Epithelial cell of prostate (primary cell): ENCODE results near the gene UGT1A8.

Experiments used
- DNase-seq: peaks from one replicate; pipeline ENCODE4 v3.0.0-alpha.2; 2011; ENCODE audit warnings: low read depth, low spot score
- H3K27ac ChIP-seq: fragments of 450-650 bp; 2 replicates; pipeline ENCODE4 v1.5.1; 2017; ENCODE audit warnings: mild to moderate bottlenecking

UGT1A8 gene

DNA sequence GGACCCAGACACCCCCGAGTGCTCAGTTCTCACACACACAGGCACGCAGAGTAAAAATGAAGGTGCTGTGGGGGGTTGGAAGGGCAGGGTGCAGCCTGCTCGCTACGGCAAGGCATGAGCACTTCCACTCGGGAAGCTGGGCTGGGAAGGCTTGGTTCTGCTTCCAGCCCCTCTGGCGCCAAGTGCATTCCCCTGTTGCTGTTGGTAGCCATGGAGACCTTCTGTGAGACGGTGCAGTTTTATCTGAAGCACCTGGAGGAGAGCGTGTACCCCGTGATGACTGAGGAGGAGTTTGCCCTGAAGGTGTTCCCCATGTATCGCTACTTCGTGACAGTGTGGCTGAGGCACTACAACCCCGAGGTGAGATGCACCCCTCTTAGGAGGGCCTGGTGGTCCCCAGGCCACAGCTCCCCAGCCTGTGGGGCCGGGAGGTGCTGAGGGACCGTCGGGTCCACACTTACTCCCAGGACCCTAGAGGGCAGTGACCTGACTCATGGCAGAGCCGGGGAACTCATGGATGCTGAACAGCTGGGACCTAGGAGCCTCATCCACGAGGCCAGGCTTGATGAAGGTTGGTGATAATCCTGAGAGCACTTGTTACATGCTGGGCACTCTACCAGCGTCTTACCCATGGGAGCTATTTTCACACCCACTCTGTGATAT, 176.2 kb downstream of the UGT1A8 start:
- H3K27ac ChIP-seq, result no peak overlapping the region
- no peak for DNase-seq

DNA sequence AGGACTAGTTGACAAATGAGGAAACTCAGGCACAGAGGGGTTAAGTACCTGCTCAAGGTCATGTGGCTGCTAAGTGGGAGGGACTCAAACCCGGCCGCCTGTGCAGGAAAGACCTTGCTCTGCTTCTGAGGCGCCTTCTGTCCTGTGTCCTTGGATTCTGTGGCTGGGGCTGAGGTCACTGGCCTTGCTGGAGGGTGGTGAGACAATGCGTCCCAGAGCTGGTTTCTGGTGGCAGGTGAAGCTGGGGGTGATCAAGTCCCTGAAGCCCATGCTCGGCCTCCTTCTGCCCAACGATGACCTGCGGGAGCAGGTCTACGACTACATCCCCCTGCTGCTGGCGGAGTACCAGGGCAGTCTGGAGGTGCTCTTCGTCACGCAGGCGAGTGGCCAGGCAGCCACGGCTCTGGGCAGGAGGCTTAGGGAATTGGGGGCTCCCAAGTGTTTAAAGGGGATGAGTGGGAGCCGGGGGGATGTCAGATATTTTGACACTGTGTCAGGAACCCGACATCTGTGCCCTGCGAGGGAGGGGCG, 176.8 kb downstream of the UGT1A8 start:
- DNase-seq, result no peak
- no peak overlapping the region for H3K27ac ChIP-seq

DNA sequence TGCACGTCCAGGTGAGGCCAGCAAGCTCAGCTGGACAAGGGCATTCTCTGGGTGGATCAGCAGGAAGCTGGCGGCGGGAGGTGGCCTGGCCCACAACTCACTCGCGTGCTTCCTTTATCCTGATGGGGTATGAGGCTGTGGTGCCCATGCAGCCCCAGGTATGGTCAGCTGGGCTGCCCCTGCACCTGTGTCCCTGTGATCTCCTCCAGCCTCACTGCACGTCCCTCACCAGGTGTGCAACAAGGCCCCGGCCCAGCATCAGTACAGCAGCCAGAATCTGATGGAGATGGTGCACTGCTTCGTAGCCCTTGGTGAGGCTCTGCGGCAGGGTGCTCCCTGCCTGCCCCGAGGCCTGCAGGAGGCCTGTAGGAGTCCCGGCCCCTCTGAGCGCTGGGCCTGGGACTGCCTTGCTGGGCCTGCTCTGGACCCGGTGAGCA, 178.3 kb downstream of the UGT1A8 start:
- no peak for DNase-seq
- no peak overlapping the region for H3K27ac ChIP-seq

DNA sequence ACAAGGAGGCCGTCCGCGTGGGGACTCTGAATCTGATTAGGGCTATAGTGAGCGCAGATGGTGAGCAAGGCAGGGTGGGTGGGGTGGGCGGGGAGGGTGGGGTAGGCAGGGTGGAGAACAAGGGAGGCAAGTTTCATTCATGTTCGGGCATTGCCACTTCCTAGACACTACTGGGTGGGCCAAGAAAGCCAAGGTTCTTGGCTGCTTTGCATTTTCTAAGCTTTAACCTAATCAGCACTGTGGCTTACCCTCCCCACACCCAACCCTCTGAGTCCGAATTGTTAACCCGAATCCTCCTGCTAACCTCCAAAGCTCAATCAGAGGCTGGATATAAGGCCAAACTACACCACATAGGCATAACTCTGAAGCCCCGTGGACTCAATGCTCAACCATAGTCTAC, 178.8 kb downstream of the UGT1A8 start:
- H3K27ac ChIP-seq, result no peak overlapping the region
- DNase-seq, result no peak

DNA sequence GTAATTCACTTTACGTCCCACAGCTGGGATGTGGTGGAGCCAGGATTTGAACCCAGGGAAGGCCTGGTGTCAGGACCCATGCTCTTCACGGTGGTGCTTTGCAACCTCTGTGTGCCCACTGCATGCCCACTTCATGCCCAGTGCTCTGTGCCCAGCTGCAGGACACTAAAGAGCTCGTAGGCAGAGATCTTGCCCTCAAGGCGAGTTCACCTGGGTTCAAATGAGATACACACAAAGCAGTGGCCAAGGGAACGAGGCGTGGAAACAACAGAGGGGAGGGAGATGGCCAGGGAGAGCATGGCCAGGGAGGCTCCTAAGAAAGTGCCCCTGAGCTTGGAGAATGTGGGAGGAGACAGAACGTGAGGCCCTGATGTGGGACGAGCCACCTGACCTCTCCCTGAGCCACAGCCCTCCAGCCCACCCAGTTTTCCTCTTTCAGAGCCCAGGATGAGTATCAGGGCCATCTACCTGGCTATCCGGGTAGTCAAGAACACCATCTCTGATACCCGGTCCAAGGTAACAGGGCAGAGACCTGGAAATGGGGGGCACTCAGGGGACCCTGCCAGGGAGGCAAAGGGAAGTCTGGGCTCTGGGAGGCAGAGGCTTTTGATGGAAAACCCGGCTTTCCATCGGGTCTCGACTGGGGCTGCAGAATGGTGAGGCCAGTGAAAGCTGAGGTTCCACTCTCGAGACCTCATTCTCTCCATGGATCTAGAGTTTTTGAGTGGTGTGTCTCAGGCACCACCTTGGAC, 181.1 kb downstream of the UGT1A8 start:
- no peak for DNase-seq
- no peak overlapping the region for H3K27ac ChIP-seq

DNA sequence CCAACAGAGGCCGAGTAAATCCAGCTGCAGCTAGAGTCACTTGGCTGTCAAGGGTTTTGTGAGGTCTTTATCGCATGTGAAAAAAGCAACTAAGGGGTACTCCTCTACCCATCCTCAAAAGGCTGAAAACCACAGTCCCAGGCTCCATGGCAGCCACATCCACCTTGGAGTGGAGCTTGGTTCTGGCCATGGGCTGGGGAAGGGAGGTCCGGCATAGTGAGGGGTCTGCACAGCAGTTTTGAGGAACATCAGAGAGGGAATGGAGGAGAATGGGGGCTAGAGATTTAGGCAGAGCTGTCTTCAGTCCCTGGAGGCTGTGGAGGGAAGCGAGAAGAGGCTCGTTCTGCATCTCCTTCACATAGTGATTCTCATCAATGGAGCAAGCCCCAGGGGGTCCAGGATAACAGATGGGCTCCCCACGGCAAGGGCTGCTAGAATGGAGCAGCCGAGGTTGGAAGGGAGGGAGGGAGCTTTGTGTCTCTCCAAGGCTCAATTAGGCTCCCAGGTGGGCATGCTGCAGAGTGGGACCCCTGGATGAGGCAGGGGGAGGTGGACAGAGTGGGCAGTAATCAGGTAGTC, 181.7 kb downstream of the UGT1A8 start:
- no peak overlapping the region for H3K27ac ChIP-seq
- DNase-seq, result no peak

DNA sequence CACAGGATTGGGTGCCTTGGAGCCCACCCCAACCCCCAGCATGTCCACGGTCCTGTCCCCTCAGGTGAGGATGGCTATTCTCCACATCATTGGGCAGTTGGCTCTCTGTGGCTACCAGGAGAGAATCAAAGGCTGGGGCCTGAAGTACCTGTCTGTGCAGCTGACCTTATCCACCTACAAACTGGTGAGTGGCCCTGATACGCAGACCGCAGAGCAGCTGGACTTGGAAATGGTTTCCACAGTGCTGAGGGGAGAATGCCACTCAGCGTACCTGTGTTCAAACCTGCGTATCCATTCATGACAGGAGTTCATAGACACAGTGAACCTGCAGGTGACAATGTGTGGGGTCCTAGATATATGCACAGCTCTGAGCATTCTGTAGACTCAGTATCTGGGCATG, 182.3 kb downstream of the UGT1A8 start:
- DNase-seq, result no peak

DNA sequence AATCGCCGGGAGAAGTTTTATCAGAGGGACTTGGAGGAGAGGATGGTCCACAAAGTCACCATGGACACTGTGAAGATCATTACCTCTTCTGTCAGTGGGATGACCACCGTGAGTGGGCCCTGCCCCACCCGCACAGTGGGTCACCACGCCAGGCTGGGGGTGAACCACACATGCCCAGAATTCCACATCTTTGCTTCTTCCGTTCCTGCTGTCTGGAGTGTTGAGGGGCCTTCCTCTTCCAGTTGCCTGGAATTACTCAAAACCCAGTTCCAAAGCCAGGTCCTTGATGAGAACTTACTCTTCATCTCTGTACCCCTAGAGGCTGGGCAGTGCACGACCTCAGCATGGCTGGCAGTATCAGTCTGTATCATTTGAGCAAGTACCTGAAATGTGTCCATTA, 182.8 kb downstream of the UGT1A8 start:
- no peak overlapping the region for H3K27ac ChIP-seq
- DNase-seq, result no peak

More for the DNA sequence above, 182.3 kb downstream of the UGT1A8 start:
- no peak overlapping the region for H3K27ac ChIP-seq

DNA sequence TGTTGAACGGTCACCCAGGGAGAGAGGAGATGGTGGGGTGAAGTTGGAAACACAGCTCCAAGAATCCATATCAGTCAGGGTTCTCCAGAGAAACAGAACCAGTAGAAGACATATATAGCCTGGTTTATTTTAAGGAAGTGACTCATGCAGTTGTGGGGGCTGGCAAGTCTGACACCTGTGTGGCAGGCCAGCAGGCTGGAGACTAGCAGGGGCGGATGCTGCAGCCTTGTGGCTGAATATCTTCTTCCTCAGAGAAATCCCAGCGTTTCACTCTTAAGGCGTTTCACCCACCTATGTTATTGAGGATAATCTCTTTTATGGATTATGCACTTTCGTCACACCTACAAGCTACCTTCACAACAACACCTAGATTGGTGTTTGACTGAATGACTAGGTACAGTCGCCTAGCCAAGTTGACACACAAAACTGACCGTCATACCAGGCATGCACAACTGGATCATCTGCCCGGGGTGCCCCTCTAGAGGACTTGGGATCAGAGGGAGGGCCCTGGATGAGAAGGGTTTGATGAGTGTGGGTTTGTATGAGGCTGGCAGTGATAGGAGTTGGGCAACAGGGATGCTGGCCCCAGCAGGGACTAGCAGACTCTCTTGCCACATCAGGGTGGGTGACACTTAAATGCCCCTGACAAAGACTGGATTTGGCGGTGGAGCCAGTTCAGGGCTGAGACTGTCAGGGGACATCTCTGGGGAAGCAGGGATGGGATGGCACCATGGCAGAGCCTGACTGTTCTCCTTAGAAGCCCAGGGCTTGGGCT, 184.1 kb downstream of the UGT1A8 start:
- DNase-seq, result no peak
- H3K27ac ChIP-seq, result no peak overlapping the region

DNA sequence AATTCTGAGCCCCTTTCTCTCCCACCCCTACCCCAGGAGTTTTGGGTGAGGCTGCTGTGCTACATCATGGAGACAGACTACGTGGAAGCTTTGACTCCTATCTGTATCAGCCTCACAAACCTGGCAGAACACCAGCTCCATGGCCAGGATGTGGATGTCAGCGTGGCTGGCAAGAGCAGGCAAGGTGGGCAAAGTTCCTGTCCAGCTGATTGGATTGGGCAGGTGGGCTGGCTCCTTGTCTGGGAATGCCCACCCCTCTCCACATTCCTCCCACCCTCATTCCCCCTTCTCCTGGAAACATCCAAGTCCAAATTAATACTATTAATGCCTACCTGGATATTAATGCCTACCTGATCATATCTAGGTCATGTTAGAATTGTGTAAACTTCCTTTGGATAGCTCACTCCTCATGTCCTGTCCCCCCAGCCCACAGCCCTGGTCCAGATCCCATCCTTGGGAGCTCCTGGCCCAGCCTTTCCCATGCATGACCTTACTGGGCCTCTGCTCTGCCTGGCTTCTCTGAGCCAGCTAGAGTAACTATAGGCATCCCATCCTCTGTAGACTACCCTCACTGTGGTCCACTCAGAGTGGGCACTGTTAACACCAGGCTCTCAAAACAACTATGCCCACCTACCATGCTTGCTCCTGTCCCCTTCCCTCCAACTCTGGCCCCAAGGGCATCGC, 184.8 kb downstream of the UGT1A8 start:
- H3K27ac ChIP-seq, result no peak overlapping the region
- no peak for DNase-seq

DNA sequence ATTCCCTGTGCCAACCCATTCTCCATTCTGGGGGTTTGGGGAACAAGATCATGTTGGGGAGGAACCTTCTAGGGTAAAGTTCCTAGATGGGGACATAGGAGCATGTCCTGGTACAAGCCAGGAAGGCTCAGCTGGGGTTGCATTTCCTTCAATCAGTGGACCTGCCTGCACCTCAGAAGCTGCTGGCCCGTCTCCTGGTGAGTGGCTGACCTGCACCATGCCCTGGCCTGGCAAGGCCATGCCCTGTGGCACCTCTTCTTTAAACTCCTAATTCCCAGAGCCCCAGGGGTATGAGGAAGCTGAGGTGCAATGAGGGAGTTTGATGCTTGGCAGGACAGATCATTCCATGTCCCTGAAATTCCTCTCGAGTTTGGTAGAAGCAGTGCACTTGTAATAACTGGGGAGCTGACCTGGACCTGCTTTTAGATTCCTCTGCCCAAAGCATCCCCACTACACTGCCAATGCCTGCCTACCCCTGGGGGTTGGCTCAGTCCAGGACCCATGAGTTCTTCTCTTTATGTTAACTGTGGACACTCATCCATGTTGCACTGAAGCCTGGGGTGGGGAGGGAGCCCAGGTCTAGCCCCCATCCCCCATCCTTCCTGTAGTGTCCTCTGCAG, 186.0 kb downstream of the UGT1A8 start:
- no peak for DNase-seq

DNA sequence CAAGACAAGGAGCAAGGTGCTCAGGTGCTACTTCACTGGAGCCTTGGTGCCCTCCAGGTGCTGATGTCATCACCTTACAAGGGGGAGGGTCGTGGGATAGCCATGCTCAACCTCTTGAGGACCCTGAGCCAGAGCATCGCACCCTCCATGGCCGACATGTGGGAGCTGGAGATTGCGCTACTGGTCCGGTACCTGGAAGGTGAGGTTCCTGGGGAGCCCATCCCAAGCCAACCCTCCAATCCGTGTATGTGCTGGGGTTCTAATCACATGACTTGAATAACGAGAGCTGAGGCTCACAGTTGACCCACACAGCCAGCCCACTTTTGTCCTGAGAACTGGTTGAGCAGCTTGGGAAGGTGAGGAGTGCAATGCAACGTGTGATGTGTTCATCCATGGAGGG, 186.6 kb downstream of the UGT1A8 start:
- no peak overlapping the region for H3K27ac ChIP-seq
- DNase-seq, result no peak

More for the DNA sequence above, 186.0 kb downstream of the UGT1A8 start:
- H3K27ac ChIP-seq, result no peak overlapping the region

DNA sequence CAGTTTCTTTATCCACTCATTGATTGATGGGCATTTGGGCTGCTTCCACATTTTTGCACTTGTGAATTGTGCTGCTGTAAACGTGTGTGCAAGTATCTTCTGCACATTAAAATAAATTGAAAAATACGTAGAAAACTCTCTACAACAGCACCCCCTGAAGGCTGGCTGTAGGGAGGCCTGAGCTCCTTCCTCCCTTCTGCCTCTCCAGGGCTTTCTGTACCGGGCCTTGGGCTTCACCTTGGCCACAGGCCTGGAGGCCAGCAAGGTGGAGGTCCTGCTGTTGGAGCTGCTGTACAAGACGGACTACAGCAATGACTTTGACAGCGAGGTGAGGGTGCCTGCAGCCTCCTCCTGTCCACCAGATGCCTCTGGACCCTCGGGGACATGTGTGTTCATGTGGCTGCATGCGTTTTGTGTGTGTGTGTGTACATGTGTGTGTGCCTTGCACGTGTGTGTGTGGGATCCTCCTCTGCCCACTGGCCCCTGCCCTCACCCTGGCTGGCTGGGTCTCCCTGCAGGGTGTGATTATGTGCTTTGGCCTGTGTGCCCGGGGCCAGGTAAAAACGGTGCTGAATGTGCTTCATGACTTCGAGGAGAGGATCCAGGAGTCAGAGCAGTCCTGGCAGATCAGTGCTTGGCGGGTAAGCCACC, 189.9 kb downstream of the UGT1A8 start:
- no peak overlapping the region for H3K27ac ChIP-seq
- DNase-seq, result no peak

DNA sequence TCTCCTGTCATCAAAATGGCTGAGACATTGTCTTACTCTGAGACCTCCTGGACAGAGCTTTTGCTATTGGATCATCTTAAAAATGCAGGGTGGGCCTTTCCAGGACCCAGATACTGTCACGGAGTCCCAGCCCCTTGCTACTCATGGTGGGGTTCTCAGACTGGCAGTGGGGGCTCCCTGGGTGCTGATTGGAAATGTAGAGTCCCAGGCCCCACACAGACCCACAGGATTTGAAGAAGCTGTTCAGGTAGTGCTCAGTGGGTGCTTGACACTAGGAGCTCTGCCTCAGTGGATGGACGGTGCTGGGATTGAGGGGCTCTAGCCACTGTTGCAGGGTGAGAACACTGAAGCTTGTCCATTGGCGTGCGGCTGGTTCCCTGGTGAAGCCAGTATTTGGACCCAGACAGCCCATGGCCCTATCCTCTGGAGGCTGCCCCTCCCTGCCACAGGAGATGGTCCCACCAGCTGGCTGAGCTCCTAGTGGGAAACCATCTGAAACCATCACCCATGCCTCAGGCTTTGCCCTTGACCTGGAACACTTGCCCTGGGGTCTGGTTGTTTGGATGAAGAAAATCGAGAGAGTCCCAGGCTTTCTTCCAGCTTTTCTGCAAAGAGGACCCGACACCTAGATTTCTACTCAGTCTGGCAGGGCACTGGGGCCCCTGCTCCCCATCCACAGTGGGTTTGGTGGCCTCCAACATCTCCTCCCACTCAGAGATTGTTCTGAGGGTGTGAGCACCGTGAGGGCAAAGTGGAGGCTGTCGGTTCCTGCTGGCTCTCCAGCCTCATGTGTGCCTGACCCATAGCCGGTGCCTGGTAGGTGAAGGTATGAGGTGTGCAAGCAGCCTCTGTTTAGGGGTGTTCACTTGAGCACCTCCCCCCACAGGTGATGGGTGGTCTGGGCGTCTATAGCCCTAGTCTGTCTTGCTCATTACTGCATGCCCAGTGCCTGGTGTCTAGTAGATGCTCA, 190.8 kb downstream of the UGT1A8 start:
- no peak overlapping the region for H3K27ac ChIP-seq
- no peak for DNase-seq

DNA sequence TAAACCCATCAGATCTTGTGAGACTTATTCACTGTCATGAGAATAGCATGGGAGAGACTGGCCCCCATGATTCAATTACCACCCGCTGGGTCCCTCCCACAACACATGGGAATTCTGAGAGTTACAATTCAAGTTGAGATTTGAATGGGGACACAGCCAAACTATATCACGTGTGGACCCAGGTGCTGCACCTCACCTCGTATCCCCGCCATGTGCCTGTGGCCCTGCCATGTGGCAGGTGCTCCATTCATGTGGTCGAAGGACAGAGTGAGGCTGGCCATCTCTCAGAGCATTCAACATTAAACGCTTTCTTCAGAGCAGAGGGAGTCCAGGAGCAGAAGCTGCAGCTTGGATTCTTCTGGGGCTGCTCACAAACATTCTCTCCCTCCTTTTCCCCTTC, 193.0 kb downstream of the UGT1A8 start:
- DNase-seq, result no peak
- no peak overlapping the region for H3K27ac ChIP-seq

DNA sequence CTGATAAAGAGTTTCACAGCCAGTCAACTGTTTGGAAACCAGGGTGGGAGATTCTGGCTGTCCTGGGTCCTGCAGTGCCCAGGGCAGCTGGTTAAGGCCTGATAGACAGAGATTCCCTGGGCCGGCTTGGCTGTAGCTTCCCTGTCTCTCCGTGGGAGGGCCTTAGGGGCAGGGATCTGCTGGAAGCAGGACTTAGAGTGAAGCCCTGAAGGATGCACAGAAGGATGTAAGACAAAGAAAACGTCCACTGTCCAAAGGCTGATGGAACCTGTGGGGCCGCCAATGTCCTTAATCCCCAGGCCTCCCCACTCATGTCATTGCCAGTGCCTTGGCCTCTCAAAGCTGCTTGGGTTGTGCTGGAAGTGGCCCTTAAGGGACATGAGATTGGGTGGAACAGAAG, 193.7 kb downstream of the UGT1A8 start:
- no peak overlapping the region for H3K27ac ChIP-seq
- no peak for DNase-seq

DNA sequence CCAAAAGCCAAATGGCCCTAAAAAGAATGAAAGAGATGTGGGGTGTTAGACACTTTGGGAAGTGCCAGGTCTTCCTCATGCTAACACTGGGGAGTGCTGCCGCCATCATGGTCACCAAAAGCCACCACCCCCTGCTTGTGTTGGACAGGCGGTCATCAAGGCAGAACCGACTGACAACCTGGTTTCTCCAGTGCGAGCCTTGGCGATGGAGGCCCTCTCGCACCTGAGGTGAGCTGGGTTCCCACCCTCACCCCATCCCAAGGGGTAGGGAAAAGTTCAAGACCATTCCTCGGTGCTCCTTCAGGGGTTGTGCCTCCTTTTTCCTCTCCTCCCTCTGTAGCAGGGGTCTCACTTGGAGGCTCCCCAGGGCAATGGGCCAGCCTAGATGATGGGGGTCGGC, 194.3 kb downstream of the UGT1A8 start:
- no peak overlapping the region for H3K27ac ChIP-seq
- DNase-seq, result no peak
